Right lobe of liver (tissue), 4 donors: Measurements from ENCODE around the gene CLHC1.

Experiments used
- CTCF ChIP-seq, 4 donors: fragments of 200-600 bp in 3 of 4; fragments of 450-650 bp in 1 of 4; IDR thresholded peaks; one replicate each; pipeline versions ENCODE4 v1.5.1 to v1.8.0; 2016 to 2022; ENCODE audit warnings: antibody characterized with exemption in 4 of 4, mild to moderate bottlenecking in 2 of 4
- POLR2A ChIP-seq: fragments of 450-650 bp; IDR thresholded peaks from one replicate; pipeline ENCODE4 v1.6.1; 2017; ENCODE audit warnings: antibody characterized with exemption, mild to moderate bottlenecking
- donor health status: DM: no; HTN: no; CAD: no.
- donor health status: DM: no; HTN: no; CAD: no.
- donor health status: DM: no; HTN: yes; CAD: no.

DNA sequence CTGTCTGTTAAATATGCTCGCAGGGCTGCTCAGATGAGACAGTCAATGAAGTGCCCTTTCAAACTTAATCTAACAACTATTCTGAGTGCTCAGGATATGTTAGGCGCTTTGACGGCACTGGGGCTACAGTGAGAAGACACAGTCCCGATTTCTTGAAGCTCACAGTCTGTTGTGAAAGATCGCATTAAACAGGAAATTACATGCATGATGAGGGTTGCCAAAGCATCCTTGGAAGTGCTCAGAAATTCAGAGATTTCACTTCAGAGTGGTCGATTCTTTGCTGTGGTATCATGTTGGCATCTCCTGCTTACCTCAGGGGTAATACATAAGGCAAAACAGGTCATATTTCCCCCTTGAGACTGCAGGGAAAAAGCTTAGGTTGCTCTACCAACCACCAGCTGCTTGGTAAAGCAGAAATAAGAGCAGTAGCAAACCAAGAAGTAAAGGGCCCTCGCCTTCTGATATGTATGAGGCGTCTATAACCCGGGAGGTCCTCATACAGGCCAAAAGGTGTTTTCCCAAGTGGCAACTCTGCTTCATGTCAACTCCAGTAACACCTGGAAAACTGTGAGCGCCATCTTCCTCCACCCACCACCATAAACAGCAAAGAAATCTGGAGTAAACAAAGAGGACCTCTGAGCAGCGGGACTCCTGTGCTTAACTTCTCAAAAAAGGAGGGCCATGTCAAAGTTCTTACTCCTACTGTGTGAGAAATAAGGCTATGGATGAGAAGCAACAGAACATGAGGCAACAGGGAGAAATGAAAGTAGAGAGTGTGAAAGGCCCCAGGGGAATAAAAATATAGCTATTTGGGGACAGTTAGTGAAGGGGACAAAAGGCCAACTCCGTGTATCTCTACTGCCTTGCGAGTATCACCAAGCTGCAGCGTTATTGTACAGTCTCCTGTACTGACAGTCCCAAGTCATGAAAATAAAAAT, 79.3 kb downstream of the CLHC1 start:
- TF ChIP-seq CTCF (IDR thresholded peaks at IDR 0.05) (no peak), POLR2A (no peak)
